Skin epidermis (tissue), 12 donors: ENCODE data around the gene SPATA16.
A peak's percentile ranks its signal among the peaks of the same experiment; 100 is the strongest.
"Not testable (repeated sequence)": the region's sequence is repeated elsewhere in the genome, so short reads cannot be mapped to it uniquely, and the experiment has no call there.

ENCODE experiments used
- H3K27ac ChIP-seq, 21 experiments: fragments of 200-600 bp; sonication (generic) in 11 of 21; one replicate each; pipeline ENCODE4 v1.5.0; 2020; ENCODE audit warnings: mild to moderate bottlenecking in 3 of 21, inconsistent platforms in 2 of 21, moderate library complexity in 2 of 21
- H3K4me3 ChIP-seq, 7 experiments: fragments of 200-600 bp; sonication (generic) in 2 of 7; one replicate each; pipeline ENCODE4 v1.5.0; 2020; ENCODE audit warnings: inconsistent platforms in 2 of 7, mild to moderate bottlenecking in 2 of 7, moderate library complexity in 1 of 7

The SPATA16 gene

DNA sequence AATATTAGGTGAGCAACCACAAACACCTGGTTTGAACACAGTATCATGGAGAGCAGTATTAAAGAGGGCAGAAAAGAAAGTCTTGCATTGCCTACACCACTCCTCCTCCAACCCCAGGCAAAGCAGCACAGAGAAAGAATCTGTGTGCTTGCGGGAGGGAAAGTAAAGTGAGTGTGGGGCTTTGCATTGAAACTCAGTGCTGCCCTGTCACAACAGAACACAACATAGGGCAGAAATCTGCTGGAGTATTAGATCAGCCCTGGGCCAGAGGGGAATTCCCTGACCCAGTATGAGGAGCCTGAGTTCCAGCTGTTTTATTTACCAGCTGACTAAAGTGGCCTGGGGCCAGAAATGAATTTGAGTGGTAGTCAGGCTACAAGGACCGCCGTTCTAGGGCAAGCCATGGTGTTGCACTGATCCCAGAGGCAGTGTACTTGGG, 75.5 kb downstream of the SPATA16 start:
- Histone ChIP-seq H3K27ac (no peak overlapping the region), H3K4me3 (no peak overlapping the region)

DNA sequence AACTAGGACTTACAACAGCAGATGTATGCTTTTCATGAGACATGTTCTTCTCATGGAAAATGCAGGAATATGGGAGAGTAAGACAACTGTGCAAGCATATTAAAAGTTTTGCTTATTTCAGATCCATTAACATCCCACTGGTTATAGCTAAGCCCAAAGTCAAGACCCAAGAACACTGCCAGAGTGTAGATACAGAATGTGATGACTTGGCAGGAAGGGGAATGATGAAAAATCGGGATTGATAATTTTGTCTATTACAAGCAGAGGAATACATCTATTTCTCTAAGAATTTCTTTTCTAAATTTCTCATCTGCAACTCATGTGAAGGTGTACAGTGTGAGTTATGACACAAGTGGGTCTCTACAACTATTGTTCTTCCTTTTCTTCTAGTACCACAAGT, 76.4 kb downstream of the SPATA16 start:
- no peak overlapping the region for H3K27ac ChIP-seq
- H3K4me3 ChIP-seq: no peak overlapping the region

DNA sequence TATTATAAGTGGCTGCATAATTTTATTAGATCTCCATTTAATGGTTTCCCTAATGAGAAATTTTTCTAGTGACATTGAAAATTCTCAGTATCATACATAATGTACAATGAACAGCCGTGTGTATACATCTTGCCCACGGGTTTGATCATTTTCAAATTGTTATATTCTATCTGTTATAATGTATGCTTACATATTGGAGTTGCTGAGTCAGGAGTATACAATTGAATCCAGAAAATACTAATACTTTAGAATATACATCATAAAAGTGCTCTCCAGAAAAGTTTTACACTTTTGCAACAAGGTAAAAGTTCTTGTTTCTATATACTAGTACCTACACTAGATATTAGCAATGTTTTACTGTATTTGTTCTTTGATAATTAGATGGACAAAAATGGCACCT, 82.8 kb downstream of the SPATA16 start:
- Histone ChIP-seq H3K27ac (no peak overlapping the region), H3K4me3 (no peak overlapping the region)

DNA sequence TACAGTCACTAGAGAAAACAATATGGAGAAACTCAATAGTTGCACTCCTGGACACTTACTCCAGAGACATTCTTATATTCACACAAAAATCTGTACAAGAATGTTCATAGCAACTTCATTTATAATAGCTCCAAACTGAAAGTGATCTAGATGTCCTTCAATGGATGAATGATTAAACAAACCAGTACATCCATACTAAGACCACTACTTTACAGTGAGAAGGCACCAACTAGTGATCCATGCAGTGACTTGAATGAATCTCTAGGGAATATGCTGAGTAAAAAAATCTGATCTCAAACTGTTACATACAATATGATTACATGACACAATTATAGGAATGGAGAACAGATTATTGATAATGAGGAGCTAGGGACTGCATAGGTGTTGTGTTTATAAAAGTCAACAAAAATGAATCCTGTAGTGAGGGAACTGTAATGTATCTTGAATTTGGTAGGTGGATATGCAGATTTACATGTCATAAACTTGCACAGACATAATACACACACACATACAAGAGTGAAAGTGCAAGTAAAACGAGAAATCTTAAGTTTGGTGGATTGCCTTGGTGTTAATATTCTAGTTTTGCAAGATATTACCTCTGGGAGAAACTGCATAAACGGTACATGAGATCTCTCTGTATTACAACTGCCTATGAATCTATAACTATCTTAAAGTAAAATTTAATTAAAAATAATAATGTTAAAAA, 85.7 kb downstream of the SPATA16 start:
- no peak overlapping the region for H3K27ac ChIP-seq
- H3K4me3 ChIP-seq: no peak overlapping the region

DNA sequence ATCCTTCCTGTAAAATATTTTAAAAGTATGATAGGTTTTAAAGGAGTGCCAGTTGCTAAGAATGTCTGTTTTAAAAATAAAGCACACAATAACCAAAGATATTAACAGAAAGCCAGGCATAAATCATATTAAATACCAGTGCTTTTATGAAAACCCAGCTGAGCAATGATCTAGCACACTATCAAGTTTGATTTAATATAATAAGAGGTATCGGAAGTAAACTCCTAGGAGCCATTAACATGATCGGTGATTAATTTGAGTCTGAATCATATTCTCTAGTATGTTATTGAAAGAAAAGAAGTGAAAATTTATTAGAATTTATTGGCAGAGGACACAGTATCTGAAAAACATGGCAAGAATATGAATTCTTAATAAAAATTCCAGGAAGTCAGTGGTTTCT, 91.7 kb downstream of the SPATA16 start:
- H3K4me3 ChIP-seq: no peak overlapping the region
- H3K27ac ChIP-seq: no peak overlapping the region

DNA sequence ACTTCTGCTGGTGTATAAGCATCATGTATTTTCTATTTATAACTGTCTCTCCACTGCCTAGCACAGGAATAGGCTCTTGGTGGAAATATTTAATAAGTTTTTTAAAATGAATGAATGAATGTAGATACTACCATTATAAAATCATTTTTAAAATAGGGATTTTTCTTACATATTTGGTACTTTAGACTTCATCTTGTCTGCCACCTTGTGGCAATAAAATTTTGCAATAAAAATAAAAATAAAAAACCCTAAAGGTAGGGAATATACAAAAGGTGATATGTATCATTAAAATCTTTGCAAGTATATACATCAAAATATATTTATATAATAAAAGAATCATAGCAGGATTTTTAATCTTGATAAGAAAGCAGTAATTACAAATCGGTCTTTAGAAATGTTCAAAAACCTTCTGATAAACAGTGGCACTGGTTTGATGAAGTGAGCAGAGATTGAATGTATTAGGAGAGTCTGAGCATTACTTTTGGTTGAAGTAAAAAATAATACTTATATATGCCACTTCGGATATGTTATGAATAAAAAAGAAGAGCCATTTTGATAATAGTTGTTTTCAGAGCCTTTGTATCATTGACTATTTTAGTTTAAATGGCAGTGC, 95.2 kb downstream of the SPATA16 start:
- Histone ChIP-seq H3K27ac (no peak overlapping the region), H3K4me3 (no peak overlapping the region)

DNA sequence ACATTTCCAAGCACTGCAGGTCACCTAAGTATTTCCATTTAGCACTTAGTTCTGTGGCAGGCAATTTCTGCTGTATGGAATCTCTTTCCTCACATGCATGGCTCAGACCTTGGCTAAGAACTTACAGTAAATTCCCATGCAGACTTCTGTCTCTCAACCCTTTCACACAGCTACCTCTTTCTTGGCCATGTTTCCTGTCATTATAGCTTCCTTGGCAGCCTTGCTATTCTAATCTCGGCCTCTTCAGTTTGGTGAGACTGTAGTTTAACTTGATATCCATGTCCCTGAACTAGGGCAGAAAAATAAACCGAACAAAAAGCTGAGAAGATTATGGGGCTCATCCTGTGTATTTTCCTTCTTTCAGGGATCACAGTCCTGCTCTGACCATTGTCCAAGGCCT, 96.0 kb downstream of the SPATA16 start:
- Histone ChIP-seq H3K4me3 (no peak overlapping the region), H3K27ac (no peak overlapping the region)

DNA sequence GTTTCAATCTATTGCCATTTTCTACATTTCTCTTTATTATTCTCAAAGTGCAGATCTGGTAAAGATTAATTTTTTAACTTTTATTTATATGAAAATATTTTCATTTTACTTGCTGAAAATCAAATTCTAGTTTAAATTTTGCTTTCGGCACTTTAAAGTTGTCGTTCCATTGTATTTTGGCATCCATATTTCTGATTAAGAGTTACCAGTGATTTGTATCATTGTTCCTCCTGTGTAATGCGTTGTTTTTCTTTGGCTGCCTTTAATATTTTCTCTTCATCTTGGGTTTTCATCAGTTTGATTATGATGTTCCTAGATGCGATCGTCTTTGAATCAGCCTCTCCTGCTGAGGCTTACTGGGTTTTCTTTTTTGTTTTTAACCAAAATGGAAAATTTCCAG, 97.3 kb downstream of the SPATA16 start:
- no peak overlapping the region for H3K4me3 ChIP-seq

DNA sequence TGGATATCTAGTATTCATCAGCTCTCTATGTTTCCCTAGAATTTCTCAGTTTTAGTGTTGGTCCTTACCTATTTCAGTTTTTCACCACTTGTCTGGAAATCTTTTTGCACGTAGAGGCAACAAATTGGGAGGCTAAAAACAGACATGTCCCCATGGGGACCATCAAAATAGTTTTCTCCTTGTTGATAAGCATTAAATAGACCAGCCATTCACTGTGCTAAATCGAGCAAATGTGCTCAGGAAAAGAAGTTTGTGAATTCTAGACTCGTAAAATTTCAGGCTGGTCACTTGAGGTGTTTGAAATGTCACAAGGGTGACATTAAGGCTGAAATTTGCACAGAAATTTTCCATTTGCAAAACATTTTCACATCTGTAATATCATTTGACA, 102.6 kb downstream of the SPATA16 start:
- H3K4me3 ChIP-seq: no peak overlapping the region
- no peak overlapping the region for H3K27ac ChIP-seq

More for the DNA sequence above, 97.3 kb downstream of the SPATA16 start:
- H3K27ac ChIP-seq: no peak overlapping the region

DNA sequence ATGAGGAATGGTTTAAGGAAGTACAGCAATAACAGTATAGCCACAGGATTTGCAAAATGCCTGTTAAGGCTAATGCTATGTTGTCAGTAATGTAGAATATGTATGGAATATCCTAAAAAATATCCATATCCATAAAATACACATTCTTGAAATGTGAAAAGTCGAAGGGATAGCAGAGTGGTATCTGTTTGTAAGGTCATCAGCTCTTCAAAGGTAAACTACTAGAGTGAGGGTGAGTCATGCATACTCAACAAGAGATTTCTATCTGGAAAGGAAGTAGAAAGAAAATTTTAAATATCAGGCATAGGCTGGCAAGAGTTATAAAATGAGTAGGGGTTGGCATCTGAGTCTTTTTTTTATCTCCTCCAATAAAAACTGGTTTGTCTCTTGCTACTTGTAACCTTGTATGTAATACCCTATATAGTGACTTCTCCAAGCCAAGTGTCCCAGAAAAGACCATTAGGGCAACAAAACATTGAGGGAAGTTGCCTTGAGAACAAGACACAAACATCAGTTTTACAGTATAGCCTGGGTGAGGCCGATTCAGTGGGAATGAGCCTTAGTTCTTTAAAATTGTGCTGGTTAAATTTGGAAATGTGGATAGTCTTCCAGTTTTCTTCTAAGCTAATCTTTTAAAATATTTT, 103.1 kb downstream of the SPATA16 start:
- no peak overlapping the region for H3K4me3 ChIP-seq
- no peak overlapping the region for H3K27ac ChIP-seq

DNA sequence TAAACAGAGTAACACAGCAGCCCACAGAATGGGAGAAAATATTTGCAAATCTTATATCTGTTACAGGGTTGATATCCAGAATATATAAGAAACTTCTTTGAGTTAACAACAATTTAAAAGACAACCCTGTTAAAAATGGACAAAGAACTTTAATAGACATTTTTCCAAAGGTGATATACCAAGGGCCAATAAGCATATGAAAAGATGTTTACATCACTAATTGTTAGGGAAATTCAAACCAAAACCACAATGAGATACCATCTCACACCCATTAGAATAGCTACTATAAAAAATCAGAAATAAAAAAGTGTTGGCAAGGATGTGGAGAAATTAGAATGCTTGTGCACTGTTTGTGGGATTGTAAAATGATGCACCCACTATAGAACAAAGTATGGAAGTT, 110.8 kb downstream of the SPATA16 start:
- Histone ChIP-seq H3K27ac (no peak overlapping the region), H3K4me3 (no peak overlapping the region)

DNA sequence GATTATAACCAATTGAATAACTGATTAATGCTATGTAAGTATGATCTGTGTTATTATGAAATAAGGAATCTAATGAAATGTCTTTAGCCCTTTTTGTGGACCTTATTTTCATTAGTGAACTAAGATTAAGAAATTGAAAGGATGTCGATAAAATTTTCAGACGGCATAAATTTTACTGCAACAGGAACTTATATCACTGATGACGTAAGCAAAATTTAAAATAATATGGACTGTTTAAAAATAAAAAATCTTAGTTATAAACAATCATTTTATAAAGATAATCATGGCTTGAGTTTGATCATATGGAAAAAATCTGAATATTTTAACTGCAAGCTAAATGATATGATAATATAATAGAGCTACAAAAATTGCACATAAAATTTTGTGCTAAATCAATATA, 112.7 kb downstream of the SPATA16 start:
- H3K4me3 ChIP-seq: no peak overlapping the region
- no peak overlapping the region for H3K27ac ChIP-seq

DNA sequence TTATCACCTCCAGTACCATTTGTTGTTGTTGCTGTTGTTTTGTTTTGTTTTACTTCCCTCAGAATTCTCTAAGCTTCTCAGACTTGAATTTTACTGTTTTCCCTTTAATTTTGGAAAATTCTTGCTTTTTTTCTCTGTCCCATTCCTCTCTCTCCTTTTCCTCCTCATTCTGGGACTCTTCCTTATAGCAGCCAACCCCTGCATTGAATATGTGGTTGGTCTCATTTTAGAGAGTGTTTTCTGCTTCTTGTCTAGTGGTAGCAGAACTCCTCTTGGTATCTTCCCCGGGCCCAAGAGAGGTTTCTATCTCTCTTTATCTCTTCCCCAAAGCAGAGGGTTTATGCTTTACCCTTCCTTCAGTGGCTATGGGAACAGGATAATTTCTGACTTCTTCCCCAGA, 113.6 kb downstream of the SPATA16 start:
- no peak overlapping the region for H3K27ac ChIP-seq
- no peak overlapping the region for H3K4me3 ChIP-seq

DNA sequence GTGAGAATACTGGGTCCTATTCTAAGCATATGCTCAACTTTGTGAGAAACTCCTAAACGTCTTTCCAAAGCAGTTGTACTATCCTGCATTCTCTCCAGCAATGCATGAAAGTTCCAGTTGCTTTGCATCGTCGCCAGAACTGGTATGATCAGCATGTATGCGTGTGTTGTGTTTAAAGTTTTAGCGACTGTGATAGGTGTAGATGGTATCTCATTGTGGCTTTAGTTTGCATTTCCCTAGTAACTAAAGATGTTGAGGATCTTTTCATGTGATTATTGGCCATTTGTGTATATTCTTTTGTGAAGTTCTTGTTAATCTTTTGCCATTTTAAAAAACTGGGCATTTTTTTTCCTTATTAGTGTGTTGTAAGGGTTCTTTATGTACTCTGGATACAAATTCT, 115.1 kb downstream of the SPATA16 start:
- H3K27ac ChIP-seq: no peak overlapping the region
- H3K4me3 ChIP-seq: no peak overlapping the region

DNA sequence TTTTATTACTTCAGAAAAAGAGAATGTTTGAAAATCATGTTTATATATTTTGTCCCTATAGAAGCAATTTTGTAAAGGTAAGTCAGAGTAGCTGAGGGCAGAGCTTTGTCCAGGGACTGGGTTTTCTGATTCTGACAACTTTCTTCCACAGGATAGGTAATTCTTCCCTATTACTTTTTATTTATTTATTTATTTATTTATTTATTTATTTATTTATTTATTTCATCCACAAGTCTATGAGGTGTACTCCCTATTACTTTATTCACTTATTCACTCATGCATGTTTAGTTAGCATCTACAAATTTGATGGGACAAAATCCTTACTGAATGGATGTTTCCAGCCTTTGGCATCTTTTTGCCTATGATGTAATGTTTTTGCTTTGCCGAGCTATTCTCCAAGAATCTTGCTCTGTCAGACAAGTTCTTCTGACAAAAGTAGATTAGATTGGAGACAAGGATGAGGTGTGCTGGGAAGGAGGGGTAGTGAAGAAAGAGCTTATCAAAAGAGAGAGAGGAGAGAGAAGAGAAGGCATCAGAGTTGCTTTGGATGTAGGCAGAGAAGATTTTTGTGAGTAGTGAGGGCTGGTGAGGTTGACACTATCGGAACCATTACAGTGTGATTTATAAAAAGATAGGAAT, 119.4 kb downstream of the SPATA16 start:
- Histone ChIP-seq H3K27ac (no peak overlapping the region), H3K4me3 (no peak overlapping the region)

DNA sequence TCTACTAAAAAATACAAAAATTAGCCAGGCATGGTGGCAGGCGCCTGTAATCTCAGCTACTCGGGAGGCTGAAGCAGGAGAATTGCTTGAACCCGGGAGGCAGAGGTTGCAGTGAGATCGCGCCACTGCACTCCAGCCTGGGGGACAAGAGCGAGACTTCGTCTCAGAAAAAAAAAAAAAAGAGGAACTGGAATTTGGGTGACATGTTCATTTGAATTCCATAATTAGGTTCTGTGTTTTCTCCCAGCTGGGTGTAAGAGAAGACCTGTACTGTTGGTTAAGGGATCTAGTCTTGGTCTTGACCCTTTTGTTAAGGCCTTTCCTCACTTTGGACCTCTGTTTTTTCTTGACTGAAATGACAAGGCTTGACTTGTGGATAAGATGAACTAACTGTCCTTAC, 120.9 kb downstream of the SPATA16 start:
- H3K27ac ChIP-seq, H3K4me3 ChIP-seq: not testable (repeated sequence)

DNA sequence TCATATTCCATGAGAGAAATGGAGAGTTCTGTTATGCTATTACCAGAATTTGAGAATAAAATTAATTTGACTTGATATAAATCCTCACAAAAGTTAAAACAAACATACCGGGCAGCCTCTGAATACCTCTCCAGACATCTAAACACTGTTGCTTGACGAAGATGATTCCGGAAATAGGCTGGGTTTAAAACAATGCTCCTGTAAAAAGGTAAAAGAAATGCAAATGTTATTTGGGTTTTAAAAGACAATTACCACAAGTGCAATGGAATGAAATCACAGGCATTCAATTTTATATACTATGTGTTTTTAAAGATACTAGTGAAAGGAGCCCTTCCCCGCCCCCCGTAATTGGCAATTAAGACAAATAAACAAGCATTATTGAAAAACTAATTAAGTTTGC, 121.7 kb downstream of the SPATA16 start:
- Histone ChIP-seq H3K27ac (no peak overlapping the region), H3K4me3 (no peak overlapping the region)

DNA sequence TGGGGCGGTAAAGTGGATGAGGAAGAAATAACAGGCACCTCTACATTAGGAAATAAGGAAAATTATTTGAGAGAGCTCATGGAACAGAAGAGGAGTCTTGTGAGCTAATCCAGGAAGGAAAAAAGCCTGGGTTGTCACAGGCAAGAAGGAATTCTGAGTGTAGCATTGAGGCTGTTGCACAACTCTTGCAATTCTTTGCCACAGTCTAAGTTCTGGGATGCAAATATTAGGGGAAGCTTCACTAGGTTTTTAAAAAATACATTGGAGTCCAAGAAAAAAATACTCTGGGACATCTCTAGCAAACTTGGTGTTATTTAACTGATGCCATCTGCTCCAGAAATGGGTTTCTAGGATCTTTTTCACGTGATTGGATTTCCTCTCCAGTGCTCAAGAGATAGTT, 122.3 kb downstream of the SPATA16 start:
- no peak overlapping the region for H3K27ac ChIP-seq
- no peak overlapping the region for H3K4me3 ChIP-seq

DNA sequence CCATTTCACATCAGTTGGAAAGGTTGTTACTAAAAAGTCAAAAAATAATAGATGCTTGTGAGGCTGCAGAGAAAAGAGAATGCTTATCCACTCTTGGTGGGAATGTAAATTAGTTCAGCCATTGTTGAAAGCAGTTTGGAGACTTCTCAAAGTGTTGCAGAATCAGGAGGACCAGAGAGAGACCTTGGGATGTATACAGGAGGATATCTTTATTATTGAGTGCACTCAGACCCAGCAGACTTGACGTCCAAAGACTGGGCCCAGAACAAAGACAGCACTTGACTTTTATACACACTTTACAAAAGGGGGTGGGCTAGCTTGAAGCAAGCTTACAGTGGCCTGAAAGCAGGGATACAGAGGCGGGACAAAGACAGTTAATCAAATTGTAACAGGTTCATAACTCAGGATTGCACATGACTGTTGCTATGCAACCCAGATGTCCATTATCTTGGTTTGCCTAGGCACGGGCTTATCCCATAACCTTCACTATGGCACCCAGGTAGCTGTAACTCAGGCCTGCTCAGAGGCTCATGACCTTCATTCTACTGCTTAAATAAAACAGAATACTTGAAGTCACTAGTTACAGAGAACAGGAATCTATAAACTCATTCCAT, 127.7 kb downstream of the SPATA16 start:
- Histone ChIP-seq H3K27ac (no peak overlapping the region), H3K4me3 (no peak overlapping the region)

DNA sequence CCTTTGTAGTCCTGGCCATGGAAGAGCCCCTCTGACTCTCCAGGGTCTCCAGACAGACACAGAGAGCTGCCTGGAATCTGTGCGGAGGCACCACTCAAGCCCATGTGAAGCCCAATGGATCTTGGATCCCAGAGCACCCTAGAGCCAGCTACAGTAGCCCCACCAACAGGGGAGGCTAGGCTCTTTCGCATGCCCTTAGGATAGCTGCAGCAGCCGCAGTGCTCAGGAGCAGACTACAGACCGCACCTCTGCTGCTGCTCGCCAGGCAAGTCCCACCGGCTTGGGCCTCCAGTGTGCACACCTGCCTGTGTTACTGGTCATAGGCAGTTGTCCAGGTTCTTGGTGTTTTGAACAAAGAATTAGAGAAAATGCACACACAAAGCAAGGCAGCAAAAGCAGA, 131.6 kb downstream of the SPATA16 start:
- Histone ChIP-seq H3K27ac (no peak overlapping the region), H3K4me3 (peak overlapping the region in 1 of 7 experiments; percentile 13)

DNA sequence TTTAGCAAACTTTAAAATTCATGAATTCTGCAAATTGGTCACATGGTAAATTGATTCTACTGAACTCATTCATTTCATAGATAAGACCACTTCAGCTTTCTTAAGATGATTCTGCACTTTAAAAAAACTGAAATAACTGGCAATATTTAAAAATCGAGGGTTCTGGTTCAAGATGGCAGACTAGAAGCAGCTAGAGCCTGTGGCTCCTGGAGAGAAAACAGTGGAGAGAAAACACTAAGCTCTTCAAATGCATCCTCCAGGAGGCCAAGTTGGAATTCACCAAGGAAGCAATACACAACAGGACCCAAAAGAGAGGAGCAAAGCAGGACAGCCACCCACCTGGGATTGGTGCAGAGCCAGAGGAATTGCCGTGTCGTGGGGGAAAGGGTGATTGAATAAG, 132.1 kb downstream of the SPATA16 start:
- Histone ChIP-seq H3K27ac (no peak overlapping the region), H3K4me3 (no peak overlapping the region)
